A673 (cell line): Measurements from ENCODE around the gene SNX19. TPM values are rescaled to one million over a fixed set of nuclear protein-coding genes. Genes with fewer than 3 reads are reported as not detected.

Experiments
- BruUV-seq: library from RNA; stranded (reverse); fragments of 400-500 nt; replicated peaks from 2 replicates; lab custom pipeline; 2021; lab: Mats Ljungman, UMichigan
- CTCF ChIA-PET: fragments of 300-600 bp; sonication (Branson Sonifier 250); formaldehyde crosslinking; loops from one replicate; lab custom pipeline; 2022; ENCODE audit warnings: antibody characterized with exemption; lab: Charles Lee
- POLR2A ChIA-PET: fragments of 300-600 bp; sonication (Branson Sonifier 250); formaldehyde crosslinking; loops from one replicate; lab custom pipeline; 2022; ENCODE audit warnings: antibody characterized with exemption; ENCODE audit not compliant: low non-redundant PET; lab: Charles Lee
- DNase-seq: peaks from one replicate; pipeline ENCODE4 v3.0.0-alpha.2; 2015; ENCODE audit warnings: low spot score
- H3K27ac ChIP-seq: fragments of 200-600 bp; sonication (generic); 2 replicates; pipeline ENCODE4 v1.5.1; 2016; ENCODE audit warnings: mixed run types, low read depth, mild to moderate bottlenecking, mixed read lengths, antibody characterized with exemption, low read length; ENCODE audit not compliant: poor library complexity, severe bottlenecking
- H3K27me3 ChIP-seq: fragments of 200-600 bp; sonication (generic); replicated peaks from 2 replicates; pipeline ENCODE4 v1.6.1; 2017; ENCODE audit warnings: mixed run types, low read depth, mild to moderate bottlenecking, mixed read lengths, antibody characterized with exemption, low read length; ENCODE audit not compliant: insufficient read depth, poor library complexity
- H3K36me3 ChIP-seq: fragments of 200-600 bp; sonication (generic); 2 replicates; pipeline ENCODE4 v1.6.1; 2016; ENCODE audit warnings: mixed run types, mild to moderate bottlenecking, mixed read lengths, antibody characterized with exemption, low read length; ENCODE audit not compliant: insufficient read depth, poor library complexity, severe bottlenecking
- H3K4me1 ChIP-seq: fragments of 200-600 bp; sonication (generic); 2 replicates; pipeline ENCODE4 v1.6.1; 2017; ENCODE audit warnings: mixed run types, mild to moderate bottlenecking, mixed read lengths, antibody characterized with exemption, low read length; ENCODE audit not compliant: insufficient read depth, poor library complexity, severe bottlenecking
- H3K4me3 ChIP-seq: fragments of 200-600 bp; sonication (generic); 2 replicates; pipeline ENCODE4 v1.5.1; 2016; ENCODE audit warnings: low read depth, mixed run types, mild to moderate bottlenecking, mixed read lengths, low read length; ENCODE audit not compliant: poor library complexity, severe bottlenecking
- H3K9me3 ChIP-seq: fragments of 200-600 bp; sonication (generic); 2 replicates; pipeline ENCODE4 v1.6.1; 2016; ENCODE audit warnings: mixed run types, low read depth, mild to moderate bottlenecking, mixed read lengths, antibody characterized with exemption, low read length; ENCODE audit not compliant: poor library complexity, severe bottlenecking
- CTCF ChIP-seq: fragments of 300-800, 200-600 bp; sonication (generic); conservative IDR thresholded peaks from 2 replicates; pipeline ENCODE4 v1.5.1; 2017; ENCODE audit warnings: low read depth, mild to moderate bottlenecking, antibody characterized with exemption, low read length, moderate library complexity, mixed read lengths
- EZH2 ChIP-seq: fragments of 200-600 bp; sonication (generic); IDR thresholded peaks from 2 replicates; pipeline ENCODE4 v1.6.1; 2017; ENCODE audit warnings: borderline replicate concordance, low read depth, mild to moderate bottlenecking, mixed read lengths, antibody characterized with exemption, low read length; ENCODE audit not compliant: poor library complexity, severe bottlenecking
- intact Hi-C: fragments of 100-400 bp; cut with micrococcal nuclease; formaldehyde crosslinking; loops from one replicate; pipeline ENCODE4 v1.10.0; 2022; ENCODE audit not compliant: unreplicated experiment
- total RNA-seq: library from RNA; stranded (reverse); gene quantifications from 2 replicates; pipeline ENCODE4 v1.2.3, GENCODE V29; 2021

SNX19 gene
- total RNA-seq, 1 experiment from 2014 or later = 51.9 TPM

DNA sequence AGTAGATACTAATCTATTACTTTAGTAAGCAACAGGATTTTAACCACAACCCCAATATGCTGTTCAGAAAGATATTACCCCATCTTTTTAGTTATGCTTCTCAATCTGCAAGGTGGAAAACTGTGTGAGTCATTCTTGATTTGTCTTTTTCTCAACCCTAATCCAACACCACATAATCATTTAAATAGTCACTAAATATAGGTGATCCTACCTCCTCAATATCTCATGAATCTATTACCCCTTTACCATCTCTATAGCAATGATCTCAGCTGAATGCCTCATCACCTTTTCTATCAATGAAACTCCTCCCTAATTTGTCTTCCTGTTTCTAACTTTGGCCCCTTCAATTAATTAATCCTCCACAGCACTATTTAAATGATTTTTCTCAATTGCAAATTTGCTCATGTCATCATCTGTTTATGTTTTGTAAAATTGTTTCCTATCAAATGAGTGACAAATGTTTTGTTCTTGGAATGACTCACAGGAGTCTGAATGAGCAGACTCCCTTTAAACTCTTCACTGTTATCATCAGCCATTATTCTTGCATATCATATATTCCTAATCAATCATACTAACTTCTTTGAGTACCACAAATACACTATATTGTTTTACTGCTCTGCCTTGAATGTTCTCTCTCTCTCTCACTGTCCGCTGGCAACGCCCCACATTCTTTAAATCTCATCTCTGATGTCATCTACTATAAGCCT lies 26.1 kb downstream of the SNX19 start:
- TF ChIP-seq CTCF (no peak), EZH2 (no peak)
- POLR2A ChIA-PET = no interaction called here
- Histone ChIP-seq H3K27me3 (no peaks in the 10 kb centered on the region), H3K27ac (no peak overlapping the region), H3K4me1 (peaks cover 10% of the 10 kb centered on the region), H3K9me3 (no peaks in the 10 kb centered on the region), H3K36me3 (peaks cover 23% of the 10 kb centered on the region), H3K4me3 (no peak overlapping the region)
- no peak for DNase-seq
- intact Hi-C loops = loop anchor here (10.0 kb wide), 1 partner anchor 675 kb away; no protein-coding TSS in a partner anchor
- CTCF ChIA-PET = no interaction called here
- TSS peak; percentile 6 for BruUV-seq

DNA sequence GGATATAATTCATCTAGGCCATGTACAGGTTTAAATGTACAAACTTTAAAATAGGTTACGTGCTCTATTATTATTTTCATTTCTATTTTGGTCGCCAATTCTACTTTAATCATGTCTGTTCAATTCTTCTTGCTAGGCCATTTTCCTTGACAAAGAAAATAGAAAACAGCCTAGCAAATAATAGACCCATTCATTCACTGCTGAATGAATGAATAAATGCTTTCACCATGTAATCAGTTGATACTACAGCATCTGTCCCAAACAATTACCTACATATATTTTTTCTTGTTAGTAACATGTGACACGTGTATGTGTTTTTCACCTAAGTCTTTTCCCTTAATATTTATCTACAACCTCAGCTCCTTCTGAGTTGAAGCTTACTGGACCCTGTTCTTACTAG lies 27.5 kb downstream of the SNX19 start:
- no peaks in the 10 kb centered on the region for H3K9me3 ChIP-seq
- intact Hi-C loops = no loop called here
- H3K36me3 ChIP-seq = peaks cover 17% of the 10 kb centered on the region
- TF ChIP-seq EZH2 (no peak), CTCF (no peak)
- no TSS peak for BruUV-seq
- no peaks in the 10 kb centered on the region for H3K27me3 ChIP-seq
- H3K4me3 ChIP-seq = no peak overlapping the region
- ChIA-PET CTCF (no interaction called here), POLR2A (no interaction called here)
- H3K27ac ChIP-seq = no peak overlapping the region
- H3K4me1 ChIP-seq = peaks cover 14% of the 10 kb centered on the region
- no peak for DNase-seq

- H3K36me3 ChIP-seq = peaks cover 24% of the 10 kb centered on the region
- BruUV-seq = no TSS peak
- no peak for DNase-seq
- no peak overlapping the region for H3K4me3 ChIP-seq
- POLR2A ChIA-PET = no interaction called here
- peaks cover 14% of the 10 kb centered on the region for H3K4me1 ChIP-seq
- TF ChIP-seq CTCF (no peak), EZH2 (no peak)
- CTCF ChIA-PET = no interaction called here
- no peaks in the 10 kb centered on the region for H3K27me3 ChIP-seq
- H3K9me3 ChIP-seq = no peaks in the 10 kb centered on the region
- intact Hi-C loops = no loop called here
- no peak overlapping the region for H3K27ac ChIP-seq
These were observed 29.6 kb downstream of the SNX19 start for GRCh38 chr11:130886704-130887103.
